Measurements from ENCODE around the gene GAS2L3.

GRCh38 chr12:100572184-100572583 is 1.3 kb upstream of the GAS2L3 start:
- TF ChIP-seq, protein P1, sequence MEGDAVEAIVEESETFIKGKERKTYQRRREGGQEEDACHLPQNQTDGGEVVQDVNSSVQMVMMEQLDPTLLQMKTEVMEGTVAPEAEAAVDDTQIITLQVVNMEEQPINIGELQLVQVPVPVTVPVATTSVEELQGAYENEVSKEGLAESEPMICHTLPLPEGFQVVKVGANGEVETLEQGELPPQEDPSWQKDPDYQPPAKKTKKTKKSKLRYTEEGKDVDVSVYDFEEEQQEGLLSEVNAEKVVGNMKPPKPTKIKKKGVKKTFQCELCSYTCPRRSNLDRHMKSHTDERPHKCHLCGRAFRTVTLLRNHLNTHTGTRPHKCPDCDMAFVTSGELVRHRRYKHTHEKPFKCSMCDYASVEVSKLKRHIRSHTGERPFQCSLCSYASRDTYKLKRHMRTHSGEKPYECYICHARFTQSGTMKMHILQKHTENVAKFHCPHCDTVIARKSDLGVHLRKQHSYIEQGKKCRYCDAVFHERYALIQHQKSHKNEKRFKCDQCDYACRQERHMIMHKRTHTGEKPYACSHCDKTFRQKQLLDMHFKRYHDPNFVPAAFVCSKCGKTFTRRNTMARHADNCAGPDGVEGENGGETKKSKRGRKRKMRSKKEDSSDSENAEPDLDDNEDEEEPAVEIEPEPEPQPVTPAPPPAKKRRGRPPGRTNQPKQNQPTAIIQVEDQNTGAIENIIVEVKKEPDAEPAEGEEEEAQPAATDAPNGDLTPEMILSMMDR (IDR thresholded peaks at IDR 0.05): no peak
- TF ChIP-seq EP300 (IDR thresholded peaks at IDR 0.05) (no peak), POLR2A (IDR thresholded peaks at IDR 0.05; ENCODE audit: low read depth) (no peak)

Data from esophagus muscularis mucosa (tissue), 4 donors.